IMR-90 (cell line): ENCODE measurements around the gene MBD2.

Experiments
- CHD1 ChIP-seq: IDR thresholded peaks from 2 replicates; pipeline ENCODE4 v1.6.1; 2012; ENCODE audit warnings: low read depth, low read length, improper control_type of control experiment
- CTCF ChIP-seq: conservative IDR thresholded peaks from 2 replicates; pipeline ENCODE4 v1.5.1; 2012; ENCODE audit warnings: mild to moderate bottlenecking, low read depth, low read length, improper control_type of control experiment
- FOS ChIP-seq: fragments of 150-350 bp; IDR thresholded peaks from 2 replicates; pipeline ENCODE4 v1.6.1; 2016; ENCODE audit warnings: low read depth, low read length
- MAFK ChIP-seq: IDR thresholded peaks from 2 replicates; pipeline ENCODE4 v1.6.1; 2012; ENCODE audit warnings: low read depth, low read length, improper control_type of control experiment
- MXI1 ChIP-seq: IDR thresholded peaks from 2 replicates; pipeline ENCODE4 v1.6.1; 2012; ENCODE audit warnings: low read depth, mild to moderate bottlenecking, low read length, moderate library complexity, borderline replicate concordance
- POLR2A ChIP-seq: IDR thresholded peaks from 2 replicates; pipeline ENCODE4 v1.6.1; 2012; ENCODE audit warnings: mild to moderate bottlenecking, low read depth, low read length
- RAD21 ChIP-seq: IDR thresholded peaks from 2 replicates; pipeline ENCODE4 v1.6.1; 2012; ENCODE audit warnings: low read length, improper control_type of control experiment
- RCOR1 ChIP-seq: IDR thresholded peaks from 2 replicates; pipeline ENCODE4 v1.6.1; 2012; ENCODE audit warnings: mild to moderate bottlenecking, low read length, improper control_type of control experiment; ENCODE audit not compliant: insufficient replicate concordance
- RFX5 ChIP-seq: IDR thresholded peaks from 2 replicates; pipeline ENCODE4 v1.8.0; 2012; ENCODE audit warnings: low read depth, mild to moderate bottlenecking, low read length, moderate library complexity
- SMC3 ChIP-seq: fragments of 150-350 bp; IDR thresholded peaks from 2 replicates; pipeline ENCODE4 v1.6.1; 2016; ENCODE audit warnings: low read depth, mild to moderate bottlenecking, antibody characterized with exemption, low read length, moderate library complexity

- no peak for TF ChIP-seq CTCF
- no peak for TF ChIP-seq RFX5
- no peak for TF ChIP-seq POLR2A
- TF ChIP-seq CHD1: no peak
- no peak for TF ChIP-seq RAD21
- no peak for TF ChIP-seq SMC3
- TF ChIP-seq MXI1: no peak
- TF ChIP-seq MAFK: no peak
- TF ChIP-seq FOS: no peak
- TF ChIP-seq RCOR1: no peak
Measured at GRCh38 chr18:54247511-54248175, 23.2 kb upstream of the MBD2 start.
